GM19351 (cell line): ENCODE measurements around the gene SIL1.
"Not testable (repeated sequence)": the region's sequence is repeated elsewhere in the genome, so short reads cannot be mapped to it uniquely, and the experiment has no call there.

Source experiments
- ATAC-seq: cut with Tn5 transposase; IDR thresholded peaks from one replicate; pipeline ENCODE4 v1.9.1; 2021; ENCODE audit warnings: mild to moderate bottlenecking, moderate library complexity; ENCODE audit not compliant: unreplicated experiment

Gene SIL1

GRCh38 chr5:139204196-139204595 lies 6.0 kb upstream of the SIL1 start:
- no peak for ATAC-seq

- ATAC-seq: no peak
These were observed 1.2 kb upstream of the SIL1 start for GRCh38 chr5:139199321-139199720.

- ATAC-seq: no peak
These were observed 1.7 kb downstream of the SIL1 start for GRCh38 chr5:139196296-139196956.

GRCh38 chr5:139194486-139194885 lies 3.7 kb downstream of the SIL1 start:
- no peak for ATAC-seq

- ATAC-seq: no peak
These were observed 4.2 kb downstream of the SIL1 start for GRCh38 chr5:139193928-139194327.

GRCh38 chr5:139192906-139193305 lies 5.3 kb downstream of the SIL1 start:
- ATAC-seq: not testable (repeated sequence)

- not testable (repeated sequence) for ATAC-seq
These were observed 6.2 kb downstream of the SIL1 start for GRCh38 chr5:139191954-139192353.

- no peak for ATAC-seq
These were observed 8.0 kb downstream of the SIL1 start for GRCh38 chr5:139190125-139190524.

- no peak for ATAC-seq
These were observed 9.5 kb downstream of the SIL1 start for GRCh38 chr5:139188558-139189270.

GRCh38 chr5:139186752-139187326 lies 11.3 kb downstream of the SIL1 start:
- ATAC-seq: no peak

GRCh38 chr5:139186261-139186660 lies 11.9 kb downstream of the SIL1 start:
- no peak for ATAC-seq

- ATAC-seq: no peak
These were observed 12.6 kb downstream of the SIL1 start for GRCh38 chr5:139185589-139185988.

- ATAC-seq: no peak
These were observed 14.7 kb downstream of the SIL1 start for GRCh38 chr5:139183502-139183901.

- ATAC-seq: no peak
These were observed 15.5 kb downstream of the SIL1 start for GRCh38 chr5:139182528-139183296.

GRCh38 chr5:139181835-139182452 lies 16.2 kb downstream of the SIL1 start:
- no peak for ATAC-seq

- ATAC-seq: no peak
These were observed 16.8 kb downstream of the SIL1 start for GRCh38 chr5:139181322-139181730.

- ATAC-seq: no peak
These were observed 17.3 kb downstream of the SIL1 start for GRCh38 chr5:139180850-139181249.

GRCh38 chr5:139179778-139180513 lies 18.2 kb downstream of the SIL1 start:
- not testable (repeated sequence) for ATAC-seq

- no peak for ATAC-seq
These were observed 19.2 kb downstream of the SIL1 start for GRCh38 chr5:139178935-139179334.

GRCh38 chr5:139178589-139178917 lies 19.6 kb downstream of the SIL1 start:
- ATAC-seq: peak; percentile 4
